DND-41 (cell line): ENCODE data around the gene GATAD2B.

ENCODE experiments used
- ATAC-seq: fragments of 200-7000 bp; cut with Tn5 transposase; 3 replicates; pipeline ENCODE4 v1.9.1; 2021; ENCODE audit warnings: low read depth; ENCODE audit not compliant: insufficient read depth
- DNase-seq: peaks from one replicate; pipeline ENCODE4 v3.0.0-alpha.2; 2020
- H2AFZ ChIP-seq: 2 replicates; pipeline ENCODE4 v1.6.0; 2012; ENCODE audit warnings: low read depth, low read length
- H3K27ac ChIP-seq: 2 replicates; pipeline ENCODE4 v1.5.1; 2012; ENCODE audit warnings: low read length, inconsistent platforms
- H3K27me3 ChIP-seq: fragments of 200-600 bp; sonication (generic); 2 replicates; pipeline ENCODE4 v1.6.0; 2012; ENCODE audit warnings: low read length, mild to moderate bottlenecking, inconsistent platforms; ENCODE audit not compliant: insufficient read depth, poor library complexity
- H3K36me3 ChIP-seq: 2 replicates; pipeline ENCODE4 v1.5.1; 2012; ENCODE audit warnings: low read length, inconsistent platforms; ENCODE audit not compliant: insufficient read depth
- H3K4me1 ChIP-seq: 2 replicates; pipeline ENCODE4 v1.5.1; 2012; ENCODE audit warnings: mild to moderate bottlenecking, low read length; ENCODE audit not compliant: insufficient read depth
- H3K4me2 ChIP-seq: 2 replicates; pipeline ENCODE4 v1.6.0; 2012; ENCODE audit warnings: mild to moderate bottlenecking, moderate library complexity, low read length, inconsistent platforms; ENCODE audit not compliant: insufficient read depth
- H3K4me3 ChIP-seq, 2 experiments: fragments of 200-600 bp in 1 of 2; shearing (Covaris generic) in 1 of 2; 2 replicates each; pipeline ENCODE4 v1.5.1; 2012 to 2016; ENCODE audit warnings: inconsistent platforms in 2 of 2, low read length in 2 of 2, mild to moderate bottlenecking in 2 of 2, low read depth in 1 of 2, moderate library complexity in 1 of 2
- H3K79me2 ChIP-seq: 2 replicates; pipeline ENCODE4 v1.6.0; 2012; ENCODE audit warnings: low read length, inconsistent platforms; ENCODE audit not compliant: insufficient read depth
- H3K9ac ChIP-seq: 2 replicates; pipeline ENCODE4 v1.6.0; 2012; ENCODE audit warnings: low read depth, mild to moderate bottlenecking, inconsistent platforms, low read length, moderate library complexity
- H3K9me3 ChIP-seq: 2 replicates; pipeline ENCODE4 v1.5.1; 2012; ENCODE audit warnings: low read length, moderate library complexity, mild to moderate bottlenecking, inconsistent platforms; ENCODE audit not compliant: insufficient read depth, severe bottlenecking
- H4K20me1 ChIP-seq: 2 replicates; pipeline ENCODE4 v1.6.0; 2012; ENCODE audit warnings: low read length; ENCODE audit not compliant: insufficient read depth
- CTCF ChIP-seq: IDR thresholded peaks from 2 replicates; pipeline ENCODE4 v1.5.1; 2012; ENCODE audit warnings: borderline replicate concordance, low read length, moderate library complexity, mild to moderate bottlenecking; ENCODE audit not compliant: poor library complexity, severe bottlenecking; ENCODE audit errors: extremely low read depth
- EZH2 ChIP-seq: IDR thresholded peaks from 3 replicates; pipeline ENCODE4 v1.6.1; 2012; ENCODE audit warnings: borderline replicate concordance, low read depth, mild to moderate bottlenecking, moderate library complexity, low read length, inconsistent platforms; ENCODE audit not compliant: severe bottlenecking

GATAD2B gene

GRCh38 chr1:153795330-153795837 is 127.4 kb downstream of the GATAD2B start:
- Histone ChIP-seq H3K36me3 (no peaks in the 10 kb centered on the region), H3K27ac (no peak overlapping the region), H2AFZ (no peak overlapping the region), H3K4me2 (no peak overlapping the region), H3K27me3 (no peaks in the 10 kb centered on the region), H3K9ac (no peak overlapping the region), H3K79me2 (no peaks in the 10 kb centered on the region), H4K20me1 (no peaks in the 10 kb centered on the region), H3K4me3 (no peak overlapping the region), H3K4me1 (peaks cover 3% of the 10 kb centered on the region; the same call in 1 of the 2 replicates), H3K9me3 (no peaks in the 10 kb centered on the region)
- ATAC-seq: no peak
- DNase-seq: no peak
- TF ChIP-seq CTCF: no peak
- no peak for TF ChIP-seq EZH2

GRCh38 chr1:153794624-153795329 is 128.0 kb downstream of the GATAD2B start:
- H3K36me3 ChIP-seq: no peaks in the 10 kb centered on the region
- peaks cover 3% of the 10 kb centered on the region; the same call in 1 of the 2 replicates for H3K4me1 ChIP-seq
- H3K79me2 ChIP-seq: no peaks in the 10 kb centered on the region
- no peak overlapping the region for H3K4me2 ChIP-seq
- no peak overlapping the region for H3K27ac ChIP-seq
- H4K20me1 ChIP-seq: no peaks in the 10 kb centered on the region
- no peak for TF ChIP-seq CTCF
- TF ChIP-seq EZH2: no peak
- no peak overlapping the region for H3K4me3 ChIP-seq
- no peak overlapping the region for H2AFZ ChIP-seq
- H3K9ac ChIP-seq: no peak overlapping the region
- H3K9me3 ChIP-seq: no peaks in the 10 kb centered on the region
- DNase-seq: no peak
- H3K27me3 ChIP-seq: no peaks in the 10 kb centered on the region
- ATAC-seq: no peak

- Histone ChIP-seq H3K27ac (no peak overlapping the region), H4K20me1 (no peaks in the 10 kb centered on the region), H3K9me3 (no peaks in the 10 kb centered on the region), H3K4me1 (peaks cover 3% of the 10 kb centered on the region; the same call in 1 of the 2 replicates), H3K9ac (no peak overlapping the region), H3K4me3 (no peak overlapping the region), H2AFZ (no peak overlapping the region), H3K27me3 (no peaks in the 10 kb centered on the region), H3K4me2 (no peak overlapping the region), H3K36me3 (no peaks in the 10 kb centered on the region), H3K79me2 (no peaks in the 10 kb centered on the region)
- no peak for ATAC-seq
- TF ChIP-seq EZH2: no peak
- no peak for TF ChIP-seq CTCF
- no peak for DNase-seq
Measured at GRCh38 chr1:153793973-153794615, 128.7 kb downstream of the GATAD2B start.
